ENCODE results near the gene MEF2A.

- no peak for TF ChIP-seq PHB (CRISPR knock-in tag; IDR thresholded peaks at IDR 0.05)
- no peak for TF ChIP-seq PHF21A (IDR thresholded peaks at IDR 0.05; ENCODE audit: borderline replicate concordance, low read depth)
- TF ChIP-seq MYC (IDR thresholded peaks at IDR 0.05; ENCODE audit: low read depth, low read length), result no peak
- no peak for TF ChIP-seq MYC (CRISPR knock-in tag; IDR thresholded peaks at IDR 0.05; ENCODE audit: borderline replicate concordance, low read depth)
- TF ChIP-seq CTCF (IDR thresholded peaks at IDR 0.05 in 2 of 3, conservative IDR thresholded peaks at IDR 0.05 in 1 of 3; ENCODE audit: insufficient read depth in 2 of 3, low read depth in 1 of 3, low read length in 3 of 3), result no peak
- TF ChIP-seq SIX5 (IDR thresholded peaks at IDR 0.05; ENCODE audit: borderline replicate concordance in 1 of 2, insufficient read depth in 1 of 2, low read depth in 1 of 2, low read length in 2 of 2), result no peak
- no peak for TF ChIP-seq HMGXB4 (CRISPR knock-in tag; IDR thresholded peaks at IDR 0.05)
- TF ChIP-seq FOXK2 (conservative IDR thresholded peaks at IDR 0.05 in 1 of 2, IDR thresholded peaks at IDR 0.05 in 1 of 2; ENCODE audit: low read depth in 2 of 2), result no peak
- no peak for TF ChIP-seq ELK1 (CRISPR knock-in tag; IDR thresholded peaks at IDR 0.05)
- TF ChIP-seq POLR2A (conservative IDR thresholded peaks at IDR 0.05), result no peak
- TF ChIP-seq HINFP (tag; conservative IDR thresholded peaks at IDR 0.05; ENCODE audit: low read depth), result no peak
- TF ChIP-seq SREBF2 (CRISPR knock-in tag; IDR thresholded peaks at IDR 0.05), result no peak
Measured at GRCh38 chr15:99605990-99606389, 40.2 kb downstream of the MEF2A start.

Measured in K562 (cell line).